Lung microvascular endothelial cell (primary cell): ENCODE results near the gene ERLIN1. TPM values are rescaled to one million over a fixed set of nuclear protein-coding genes. Genes with fewer than 3 reads are reported as not detected.

ENCODE experiments used
- total RNA-seq: library from RNA; depleted of rRNA; stranded (reverse); fragments of >200 nt; gene quantifications from 2 replicates; pipeline ENCODE4 v1.2.1, GENCODE V29; 2014

ERLIN1 gene
- total RNA-seq, 1 donor from 2014 or later, result 28.0 TPM

Other genes starting within 250 kb of the ERLIN1 start
- 20.5 and 31.7 TPM in 2 replicates for gene DNMBP, start 176.1 kb downstream of the ERLIN1 start, total RNA-seq
- not detected in 2 replicates for gene CPN1, start 104.2 kb downstream of the ERLIN1 start, total RNA-seq
- gene CHUK, start 43.6 kb upstream of the ERLIN1 start, total RNA-seq, result 16.1 and 21.2 TPM in 2 replicates
- 20.5 and 21.0 TPM in 2 replicates for gene CWF19L1, start 81.6 kb upstream of the ERLIN1 start, total RNA-seq
- 28.2 and 40.1 TPM in 2 replicates for gene BLOC1S2, start 100.7 kb upstream of the ERLIN1 start, total RNA-seq
- gene PKD2L1, start 144.2 kb upstream of the ERLIN1 start, total RNA-seq, result not detected in 2 replicates
- 29.8 and 60.1 TPM in 2 replicates for gene SCD, start 161.2 kb upstream of the ERLIN1 start, total RNA-seq